Lower lobe of right lung (tissue), 2 donors: Measurements from ENCODE around the gene PCDHGA1. TPM values are rescaled to one million over a fixed set of nuclear protein-coding genes. Genes with fewer than 3 reads are reported as not detected.

Source experiments
- ATAC-seq, 2 donors: fragments of 200-7000 bp; cut with Tn5 transposase; one replicate each; pipeline ENCODE4 v1.9.1; 2020 to 2022; ENCODE audit warnings: mild to moderate bottlenecking in 2 of 2, moderate library complexity in 2 of 2
- DNase-seq: peaks from one replicate; pipeline ENCODE4 v3.0.0-alpha.2; 2020
- H3K27ac ChIP-seq: fragments of 200-600 bp; one replicate; pipeline ENCODE4 v1.8.0; 2022
- H3K27me3 ChIP-seq: fragments of 200-600 bp; one replicate; pipeline ENCODE4 v1.8.0; 2022; ENCODE audit warnings: low read depth
- H3K36me3 ChIP-seq: fragments of 200-600 bp; one replicate; pipeline ENCODE4 v1.8.0; 2022; ENCODE audit warnings: mild to moderate bottlenecking
- H3K4me1 ChIP-seq: fragments of 200-600 bp; one replicate; pipeline ENCODE4 v1.8.0; 2022
- H3K4me3 ChIP-seq: fragments of 200-600 bp; one replicate; pipeline ENCODE4 v1.8.0; 2022; ENCODE audit warnings: mild to moderate bottlenecking
- H3K9me3 ChIP-seq: fragments of 200-600 bp; one replicate; pipeline ENCODE4 v1.8.0; 2022
- CTCF ChIP-seq: fragments of 200-600 bp; IDR thresholded peaks from one replicate; pipeline ENCODE4 v1.8.0; 2022; ENCODE audit warnings: antibody characterized with exemption, mild to moderate bottlenecking
- intact Hi-C: fragments of 100-400 bp; cut with DNase I; formaldehyde crosslinking; loops from one replicate; pipeline ENCODE4 v1.11.0; 2022
- total RNA-seq: library from RNA; stranded (reverse); fragmentation: NEBNext Ultra II Directional; extraction: Animal tissue kit (Norgen Biotek cat#: 25700); gene quantifications from one replicate; pipeline ENCODE4 v1.2.1, GENCODE V29; 2021
- donor health status: DM: no; HTN: yes; CAD: no; lungs with severe emphysema.

PCDHGA1 gene
- total RNA-seq, 1 donor from 2014 or later, result 0.53 TPM

GRCh38 chr5:141355641-141356040 is 25.3 kb downstream of the PCDHGA1 start:
- ATAC-seq (no peak), DNase-seq (no peak)
- Histone ChIP-seq H3K4me1 (no peaks in the 10 kb centered on the region), H3K4me3 (peak overlapping the region; percentile 39), H3K27ac (no peak overlapping the region), H3K36me3 (no peaks in the 10 kb centered on the region), H3K9me3 (peaks cover 60% of the 10 kb centered on the region), H3K27me3 (peaks cover 25% of the 10 kb centered on the region)
- intact Hi-C loops, result no loop called here
- TF ChIP-seq CTCF, result no peak

DNA sequence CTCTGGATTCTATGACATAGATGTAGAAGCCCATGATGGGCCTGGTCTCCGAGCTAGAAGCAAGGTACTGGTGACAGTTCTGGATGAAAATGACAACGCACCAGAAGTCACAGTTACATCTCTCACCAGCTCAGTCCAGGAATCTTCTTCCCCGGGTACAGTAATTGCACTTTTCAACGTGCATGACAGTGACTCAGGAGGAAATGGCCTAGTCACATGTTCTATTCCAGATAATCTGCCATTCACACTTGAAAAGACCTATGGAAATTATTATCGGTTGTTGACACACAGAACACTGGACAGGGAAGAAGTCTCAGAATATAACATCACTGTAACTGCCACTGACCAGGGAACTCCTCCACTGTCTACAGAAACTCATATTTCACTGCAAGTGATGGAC is 25.8 kb downstream of the PCDHGA1 start:
- Histone ChIP-seq H3K27ac (no peak overlapping the region), H3K4me3 (no peak overlapping the region), H3K27me3 (peaks cover 27% of the 10 kb centered on the region), H3K9me3 (peaks cover 62% of the 10 kb centered on the region), H3K4me1 (no peaks in the 10 kb centered on the region), H3K36me3 (no peaks in the 10 kb centered on the region)
- DNase-seq, result no peak
- no peak for TF ChIP-seq CTCF
- ATAC-seq, result no peak
- intact Hi-C loops, result no loop called here

DNA sequence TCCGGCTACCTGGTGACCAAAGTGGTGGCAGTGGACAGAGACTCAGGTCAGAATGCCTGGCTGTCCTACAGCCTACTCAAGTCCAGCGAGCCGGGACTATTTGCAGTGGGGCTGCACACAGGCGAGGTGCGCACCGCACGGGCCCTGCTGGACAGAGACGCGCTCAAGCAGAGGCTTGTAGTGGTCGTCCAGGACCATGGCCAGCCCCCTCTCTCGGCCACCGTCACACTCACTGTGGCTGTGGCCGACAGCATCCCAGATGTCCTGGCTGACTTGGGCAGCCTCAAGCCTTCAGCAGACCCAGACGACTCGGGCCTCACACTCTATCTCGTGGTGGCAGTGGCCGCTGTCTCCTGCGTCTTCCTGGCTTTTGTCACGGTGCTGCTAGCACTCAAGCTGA is 26.6 kb downstream of the PCDHGA1 start:
- no peaks in the 10 kb centered on the region for H3K36me3 ChIP-seq
- DNase-seq (no peak), ATAC-seq (no peak)
- peaks cover 24% of the 10 kb centered on the region for H3K27me3 ChIP-seq
- no peak overlapping the region for H3K4me3 ChIP-seq
- no peaks in the 10 kb centered on the region for H3K4me1 ChIP-seq
- no peak for TF ChIP-seq CTCF
- intact Hi-C loops, result no loop called here
- no peak overlapping the region for H3K27ac ChIP-seq
- H3K9me3 ChIP-seq, result peaks cover 62% of the 10 kb centered on the region

- Histone ChIP-seq H3K36me3 (no peaks in the 10 kb centered on the region), H3K4me3 (peak within 1 kb of the TSS; percentile 41), H3K4me1 (no peaks in the 10 kb centered on the region), H3K9me3 (peaks cover 78% of the 10 kb centered on the region), H3K27me3 (peaks cover 28% of the 10 kb centered on the region), H3K27ac (no peak within 1 kb of the TSS)
- TF ChIP-seq CTCF, result peak; percentile 37
- intact Hi-C loops, result no loop called here
- ATAC-seq (no peak), DNase-seq (no peak)
Observed at GRCh38 chr5:141359790-141360426, 29.6 kb downstream of the PCDHGA1 start, which contains the start of gene PCDHGB2. Gene PCDHGB2, plus strand, starts transcription at chr5:141359994. Its CDS starts 142 bp downstream, at chr5:141360136.

DNA sequence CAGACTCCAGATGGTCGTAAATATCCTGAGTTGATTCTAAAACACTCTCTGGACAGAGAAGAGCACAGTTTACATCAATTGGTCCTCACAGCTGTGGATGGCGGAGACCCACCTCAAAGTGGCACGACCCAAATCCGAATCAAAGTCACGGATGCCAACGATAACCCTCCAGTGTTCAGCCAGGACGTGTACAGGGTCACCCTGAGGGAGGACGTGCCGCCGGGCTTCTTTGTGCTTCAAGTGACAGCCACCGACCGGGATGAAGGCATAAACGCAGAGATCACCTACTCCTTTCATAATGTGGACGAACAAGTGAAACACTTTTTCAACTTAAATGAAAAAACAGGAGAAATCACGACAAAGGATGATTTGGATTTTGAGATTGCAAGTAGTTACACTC is 30.4 kb downstream of the PCDHGA1 start:
- DNase-seq (no peak), ATAC-seq (no peak)
- H3K4me3 ChIP-seq, result no peak overlapping the region
- peaks cover 78% of the 10 kb centered on the region for H3K9me3 ChIP-seq
- intact Hi-C loops, result no loop called here
- no peaks in the 10 kb centered on the region for H3K36me3 ChIP-seq
- peaks cover 34% of the 10 kb centered on the region for H3K27me3 ChIP-seq
- TF ChIP-seq CTCF, result no peak
- no peak overlapping the region for H3K27ac ChIP-seq
- no peaks in the 10 kb centered on the region for H3K4me1 ChIP-seq
